Endothelial cell of umbilical vein (primary cell): ENCODE results near the gene MKRN1. TPM values are rescaled to one million over a fixed set of nuclear protein-coding genes. Genes with fewer than 3 reads are reported as not detected.

ENCODE experiments used
- BruUV-seq: library from RNA; stranded (reverse); fragments of 400-500 nt; replicated peaks from 2 replicates; lab custom pipeline; 2021; lab: Mats Ljungman, UMichigan
- CTCF ChIA-PET: fragments of 300-600, 350-600 bp; sonication (Branson Sonifier 250); formaldehyde crosslinking; loops from one replicate; lab custom pipeline; 2021; ENCODE audit warnings: antibody characterized with exemption, inconsistent platforms; lab: Charles Lee
- POLR2A ChIA-PET: fragments of 300-600, 350-600 bp; sonication (Branson Sonifier 250); formaldehyde crosslinking; loops from one replicate; lab custom pipeline; 2021; ENCODE audit warnings: antibody characterized with exemption, inconsistent platforms; lab: Charles Lee
- DNase-seq: peaks from one replicate; pipeline ENCODE4 v3.0.0-alpha.2; 2011; ENCODE audit warnings: low read depth, low spot score
- FAIRE-seq: peaks from 2 replicates; lab custom pipeline; 2011; peaks lifted over from hg19 to GRCh38; lab: Jason Lieb, UNC
- H2AFZ ChIP-seq: 2 replicates; pipeline ENCODE4 v1.6.0; 2012; ENCODE audit warnings: low read depth, low read length, control low read depth, inconsistent platforms
- H3K27ac ChIP-seq: 2 replicates; pipeline ENCODE4 v1.5.1; 2011; ENCODE audit warnings: low read depth, mild to moderate bottlenecking, control low read depth, low read length, moderate library complexity; ENCODE audit not compliant: insufficient read depth
- H3K27me3 ChIP-seq, 2 experiments: 2 replicates each; pipeline versions ENCODE4 v1.6.0 to v1.6.1; 2011; ENCODE audit warnings: low read length in 2 of 2, mixed read lengths in 1 of 2; ENCODE audit not compliant: control insufficient read depth in 2 of 2, insufficient read depth in 2 of 2
- H3K36me3 ChIP-seq, 2 experiments: 2 replicates in 1 of 2; 3 replicates in 1 of 2; pipeline ENCODE4 v1.5.1; 2011; ENCODE audit warnings: low read length in 2 of 2, mild to moderate bottlenecking in 1 of 2, moderate library complexity in 1 of 2; ENCODE audit not compliant: control insufficient read depth in 2 of 2, insufficient read depth in 2 of 2; ENCODE audit errors: extremely low read depth in 1 of 2
- H3K4me1 ChIP-seq: 3 replicates; pipeline ENCODE4 v1.5.1; 2011; ENCODE audit warnings: mild to moderate bottlenecking, low read length; ENCODE audit not compliant: control insufficient read depth, insufficient read depth; ENCODE audit errors: extremely low read depth
- H3K4me2 ChIP-seq: 2 replicates; pipeline ENCODE4 v1.6.1; 2011; ENCODE audit warnings: low read length, control low read depth, mixed read lengths; ENCODE audit not compliant: insufficient read depth
- H3K4me3 ChIP-seq, 3 experiments: fragments of 200-600 bp in 1 of 3; sonication (generic), shearing (Covaris generic) in 1 of 3; replicated peaks in 1 of 3; 2 replicates each; pipeline ENCODE4 v1.5.1; 2011 to 2016; ENCODE audit warnings: control low read depth in 3 of 3, low read length in 3 of 3, mild to moderate bottlenecking in 2 of 3, inconsistent platforms in 1 of 3, low read depth in 1 of 3, moderate library complexity in 1 of 3; ENCODE audit not compliant: insufficient read depth in 1 of 3
- H3K79me2 ChIP-seq: 2 replicates; pipeline ENCODE4 v1.6.0; 2012; ENCODE audit warnings: low read length, inconsistent platforms; ENCODE audit not compliant: control insufficient read depth, insufficient read depth
- H3K9ac ChIP-seq: replicated peaks from 2 replicates; pipeline ENCODE3; 2011; ENCODE audit warnings: low read length, control low read depth; ENCODE audit not compliant: insufficient read depth; ENCODE audit errors: extremely low read depth
- H3K9me1 ChIP-seq: replicated peaks from 3 replicates; pipeline ENCODE4 v1.6.0; 2011; ENCODE audit warnings: mild to moderate bottlenecking, low read length; ENCODE audit not compliant: control insufficient read depth, insufficient read depth; ENCODE audit errors: extremely low read depth
- H3K9me3 ChIP-seq: replicated peaks from 2 replicates; pipeline ENCODE4 v1.5.1; 2012; ENCODE audit warnings: low read length, inconsistent platforms; ENCODE audit not compliant: control insufficient read depth, insufficient read depth
- H4K20me1 ChIP-seq: replicated peaks from 2 replicates; pipeline ENCODE3; 2011; ENCODE audit warnings: mild to moderate bottlenecking, low read length; ENCODE audit not compliant: control insufficient read depth, insufficient read depth; ENCODE audit errors: extremely low read depth
- EZH2 ChIP-seq: IDR thresholded peaks from 2 replicates; pipeline ENCODE4 v1.6.1; 2012; ENCODE audit warnings: borderline replicate concordance, low read depth, mild to moderate bottlenecking, moderate library complexity, low read length, inconsistent platforms; ENCODE audit not compliant: severe bottlenecking
- FOS ChIP-seq: IDR thresholded peaks from 2 replicates; pipeline ENCODE4 v1.6.1; 2011; ENCODE audit warnings: mild to moderate bottlenecking, low read length, moderate library complexity, borderline replicate concordance; ENCODE audit not compliant: insufficient read depth
- GATA2 ChIP-seq: IDR thresholded peaks from 2 replicates; pipeline ENCODE4 v1.7.0; 2011; ENCODE audit warnings: low read depth, mild to moderate bottlenecking, moderate library complexity, mixed read lengths, low read length; ENCODE audit not compliant: insufficient read length, insufficient read depth
- JUN ChIP-seq: IDR thresholded peaks from 2 replicates; pipeline ENCODE4 v1.6.1; 2011; ENCODE audit warnings: borderline replicate concordance, low read depth; ENCODE audit not compliant: insufficient read length, insufficient read depth
- MYC ChIP-seq: IDR thresholded peaks from one replicate; pipeline ENCODE4 v1.6.1; 2011; ENCODE audit warnings: mild to moderate bottlenecking, low read depth, low read length
- POLR2A ChIP-seq: IDR thresholded peaks from 2 replicates; pipeline ENCODE4 v1.6.1; 2012; ENCODE audit warnings: low read depth, mild to moderate bottlenecking, control low read depth, low read length
- POLR2AphosphoS5 ChIP-seq: IDR thresholded peaks from 2 replicates; pipeline ENCODE4 v1.6.1; 2012; ENCODE audit warnings: low read depth, mild to moderate bottlenecking, control low read depth, low read length, moderate library complexity; ENCODE audit not compliant: insufficient read depth
- dilution Hi-C: fragments of 300-500 bp; cut with MboI; formaldehyde crosslinking; loops from one replicate; pipeline ENCODE4 v1.15.0; 2019; ENCODE audit warnings: low sequenced_read_pairs; ENCODE audit not compliant: extremely low pct_ligation_motif_present
- intact Hi-C: fragments of 100-400 bp; cut with micrococcal nuclease; formaldehyde crosslinking; loops from one replicate; pipeline ENCODE4 v1.10.0; 2022
- polyA plus RNA-seq, 4 experiments: library from polyadenylated mRNA; depleted of rRNA in 3 of 4; stranded (reverse) in 3 of 4; unstranded in 1 of 4; fragments of >200 nt; gene quantifications; 2 replicates each; pipeline versions ENCODE4 v1.2.1 to v1.2.3, GENCODE V29; 2011 to 2012; ENCODE audit warnings: missing spikeins in 1 of 4
- total RNA-seq: library from RNA; stranded (reverse); gene quantifications from 2 replicates; pipeline ENCODE4 v1.2.3, GENCODE V29; 2021
- TF ChIP-seq, protein P1 (sequence below): IDR thresholded peaks from 2 replicates; pipeline ENCODE4 v1.6.1; 2011; ENCODE audit not compliant: insufficient read depth, insufficient read length
- TF ChIP-seq, protein P2 (sequence below), 2 donors: IDR thresholded peaks; 1 replicate in 1 of 2; 2 replicates in 1 of 2; pipeline ENCODE4 v1.5.1; 2011; ENCODE audit warnings: low read length in 2 of 2, mild to moderate bottlenecking in 2 of 2, moderate library complexity in 2 of 2, control low read depth in 1 of 2, inconsistent platforms in 1 of 2, low read depth in 1 of 2; ENCODE audit not compliant: insufficient read depth in 1 of 2; ENCODE audit errors: extremely low read depth in 1 of 2

MKRN1 gene
- total and polyA plus RNA-seq, 2 donors (not counting 3 experiments of a cell fraction or from before 2014, with no cell fraction given): 24.9 to 52.2 TPM

DNA sequence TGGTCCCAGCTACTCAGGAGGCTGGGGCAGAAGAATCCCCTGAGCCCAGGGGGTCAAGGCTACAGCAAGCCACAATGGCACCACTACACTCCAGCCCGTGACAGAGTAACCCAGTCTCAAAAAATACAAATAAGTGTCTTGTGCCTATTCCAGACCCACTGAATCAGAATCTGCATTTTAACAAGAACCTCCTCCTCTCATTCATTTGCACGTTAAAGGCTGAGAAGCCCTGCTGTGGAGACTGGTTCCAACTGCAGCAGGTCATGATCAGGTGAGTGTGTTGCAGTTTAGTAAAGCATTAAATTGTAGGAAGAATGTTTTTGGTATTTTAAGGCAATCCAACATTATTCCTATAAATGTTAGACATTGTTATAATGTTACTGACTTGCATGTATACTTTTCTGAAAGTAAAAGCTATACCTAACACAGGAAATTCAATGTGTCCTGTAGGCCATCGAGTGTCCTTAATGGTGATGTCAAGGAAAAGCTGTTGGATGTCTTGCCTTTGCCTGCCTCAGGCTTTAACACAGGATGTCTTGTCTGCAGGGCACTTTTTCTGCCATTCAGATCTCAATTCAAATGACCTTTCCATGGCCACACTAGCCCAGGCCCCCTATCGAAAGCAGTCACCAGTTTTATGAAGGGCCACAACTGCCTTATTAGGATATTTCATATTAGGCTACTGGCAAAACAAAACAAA, 30.4 kb downstream of the MKRN1 start:
- TF ChIP-seq FOS (no peak), EZH2 (no peak), GATA2 (no peak), MYC (no peak)
- H3K9me1 ChIP-seq: no peaks in the 10 kb centered on the region
- no peak for FAIRE-seq
- DNase-seq: no peak
- H3K9ac ChIP-seq: no peak overlapping the region
- H3K4me3 ChIP-seq: no peak overlapping the region
- H3K9me3 ChIP-seq: no peaks in the 10 kb centered on the region
- no peaks in the 10 kb centered on the region for H3K79me2 ChIP-seq
- intact Hi-C loops: no loop called here
- ChIA-PET POLR2A (no interaction called here), CTCF (no interaction called here)
- H2AFZ ChIP-seq: no peak overlapping the region
- dilution Hi-C loops: no loop called here
- no TSS peak for BruUV-seq
- no peak overlapping the region for H3K27ac ChIP-seq
- H3K27me3 ChIP-seq: no peaks in the 10 kb centered on the region
- no peaks in the 10 kb centered on the region for H4K20me1 ChIP-seq
- no peaks in the 10 kb centered on the region for H3K36me3 ChIP-seq
- no peak overlapping the region for H3K4me2 ChIP-seq
- peaks cover 8% of the 10 kb centered on the region for H3K4me1 ChIP-seq

DNA sequence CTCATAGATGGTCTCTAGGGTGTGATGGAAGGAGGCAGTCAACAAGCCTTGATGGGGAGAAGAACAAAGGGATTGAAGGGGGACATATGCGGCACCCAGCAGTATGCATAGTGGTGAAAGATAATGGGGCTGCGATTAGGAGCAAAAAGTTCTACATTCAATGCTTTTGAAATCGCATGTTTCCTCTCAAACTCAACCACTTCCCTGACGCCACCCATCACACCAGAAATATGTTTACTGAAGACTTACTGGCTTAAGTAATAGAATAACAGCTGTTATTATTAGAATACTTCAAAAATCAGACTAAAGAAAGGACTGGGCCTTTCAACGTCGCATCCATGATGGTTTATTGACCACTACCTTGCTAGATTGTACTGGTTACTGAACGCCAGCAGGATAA, 31.5 kb downstream of the MKRN1 start:
- Histone ChIP-seq H3K27me3 (no peaks in the 10 kb centered on the region), H3K4me1 (peaks cover 8% of the 10 kb centered on the region), H3K4me2 (no peak overlapping the region), H3K36me3 (no peaks in the 10 kb centered on the region), H3K9me3 (no peaks in the 10 kb centered on the region), H4K20me1 (no peaks in the 10 kb centered on the region), H3K27ac (no peak overlapping the region), H3K9me1 (no peaks in the 10 kb centered on the region), H3K9ac (no peak overlapping the region), H3K4me3 (no peak overlapping the region), H3K79me2 (no peaks in the 10 kb centered on the region), H2AFZ (no peak overlapping the region)
- POLR2A ChIA-PET: no interaction called here
- TF ChIP-seq, protein P1, sequence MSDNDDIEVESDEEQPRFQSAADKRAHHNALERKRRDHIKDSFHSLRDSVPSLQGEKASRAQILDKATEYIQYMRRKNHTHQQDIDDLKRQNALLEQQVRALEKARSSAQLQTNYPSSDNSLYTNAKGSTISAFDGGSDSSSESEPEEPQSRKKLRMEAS: no peak
- no peak for TF ChIP-seq MYC
- TF ChIP-seq JUN: no peak
- no peak for TF ChIP-seq FOS
- TF ChIP-seq EZH2: no peak
- TF ChIP-seq POLR2A: no peak
- no peak for TF ChIP-seq POLR2AphosphoS5
- TF ChIP-seq, protein P2, sequence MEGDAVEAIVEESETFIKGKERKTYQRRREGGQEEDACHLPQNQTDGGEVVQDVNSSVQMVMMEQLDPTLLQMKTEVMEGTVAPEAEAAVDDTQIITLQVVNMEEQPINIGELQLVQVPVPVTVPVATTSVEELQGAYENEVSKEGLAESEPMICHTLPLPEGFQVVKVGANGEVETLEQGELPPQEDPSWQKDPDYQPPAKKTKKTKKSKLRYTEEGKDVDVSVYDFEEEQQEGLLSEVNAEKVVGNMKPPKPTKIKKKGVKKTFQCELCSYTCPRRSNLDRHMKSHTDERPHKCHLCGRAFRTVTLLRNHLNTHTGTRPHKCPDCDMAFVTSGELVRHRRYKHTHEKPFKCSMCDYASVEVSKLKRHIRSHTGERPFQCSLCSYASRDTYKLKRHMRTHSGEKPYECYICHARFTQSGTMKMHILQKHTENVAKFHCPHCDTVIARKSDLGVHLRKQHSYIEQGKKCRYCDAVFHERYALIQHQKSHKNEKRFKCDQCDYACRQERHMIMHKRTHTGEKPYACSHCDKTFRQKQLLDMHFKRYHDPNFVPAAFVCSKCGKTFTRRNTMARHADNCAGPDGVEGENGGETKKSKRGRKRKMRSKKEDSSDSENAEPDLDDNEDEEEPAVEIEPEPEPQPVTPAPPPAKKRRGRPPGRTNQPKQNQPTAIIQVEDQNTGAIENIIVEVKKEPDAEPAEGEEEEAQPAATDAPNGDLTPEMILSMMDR (IDR thresholded peaks at IDR 0.05; ENCODE audit: extremely low read depth in 1 of 2, insufficient read depth in 1 of 2, low read depth in 1 of 2, low read length in 2 of 2): no peak
- no peak for TF ChIP-seq GATA2
- intact Hi-C loops: no loop called here
- CTCF ChIA-PET: no interaction called here
- DNase-seq: no peak
- dilution Hi-C loops: no loop called here
- BruUV-seq: no TSS peak
- no peak for FAIRE-seq
